Stomach (tissue), 9 donors: Measurements from ENCODE around the gene MIA3. TPM values are rescaled to one million over a fixed set of nuclear protein-coding genes. Genes with fewer than 3 reads are reported as not detected.

Experiments used
- DNase-seq, 2 donors: peaks; one replicate each; pipeline versions ENCODE4 v3.0.0 to v3.0.0-alpha.2; 2013 to 2019
- H3K27ac ChIP-seq, 5 donors: fragments of 200-600 bp in 4 of 5; sonication (generic) in 4 of 5; one replicate each; pipeline ENCODE4 v1.5.1; 2013 to 2019; ENCODE audit warnings: mild to moderate bottlenecking in 1 of 5, moderate library complexity in 1 of 5
- H3K27me3 ChIP-seq, 3 donors: fragments of 200-600 bp; sonication (generic); one replicate each; pipeline ENCODE4 v1.5.1; 2017 to 2019; ENCODE audit warnings: mixed run types in 1 of 3
- H3K36me3 ChIP-seq, 4 donors: fragments of 200-600 bp; sonication (generic); 1 replicate in 3 of 4; 2 replicates in 1 of 4; pipeline ENCODE4 v1.5.1; 2016 to 2019
- H3K4me1 ChIP-seq, 4 donors: fragments of 200-600 bp; sonication (generic); one replicate each; pipeline ENCODE4 v1.5.1; 2016 to 2019
- H3K4me3 ChIP-seq, 4 donors: fragments of 200-600 bp; sonication (generic) in 3 of 4; one replicate each; pipeline ENCODE4 v1.5.1; 2016 to 2019; ENCODE audit warnings: mild to moderate bottlenecking in 1 of 4
- H3K9me3 ChIP-seq, 4 donors: fragments of 200-600 bp; sonication (generic); one replicate each; pipeline ENCODE4 v1.5.1; 2016 to 2019
- EP300 ChIP-seq: sonication (generic); formaldehyde crosslinking; IDR thresholded peaks from one replicate; pipeline ENCODE4 v1.6.1; 2017; ENCODE audit warnings: antibody characterized with exemption
- POLR2A ChIP-seq, 4 donors: fragments of 450-650 bp; IDR thresholded peaks; one replicate each; pipeline ENCODE4 v1.6.1; 2016; ENCODE audit warnings: antibody characterized with exemption in 4 of 4, control low read depth in 2 of 4, mild to moderate bottlenecking in 1 of 4, moderate library complexity in 1 of 4
- POLR2AphosphoS5 ChIP-seq, 3 donors: sonication (generic); formaldehyde crosslinking; IDR thresholded peaks; one replicate each; pipeline ENCODE4 v1.6.1; 2016; ENCODE audit warnings: antibody characterized with exemption in 3 of 3
- WGBS, 5 donors: extraction: QIAGEN DNeasy Blood & Tissue Kit in 3 of 5; methylation state at CpG; one replicate each; pipeline versions ENCODE4 v1.1.5 to v1.1.7; 2013 to 2018; 5-methylcytosine and 5-hydroxymethylcytosine counted together
- intact Hi-C: fragments of 100-400 bp; cut with DNase I; formaldehyde crosslinking; loops from one replicate; pipeline ENCODE4 v1.15.1; 2023; ENCODE audit warnings: low total_unique reads
- polyA plus RNA-seq, 3 donors: library from polyadenylated mRNA; stranded (reverse); fragments of 200-250 nt; gene quantifications; one replicate each; pipeline ENCODE4 v1.2.3, GENCODE V29; 2013
- total RNA-seq, 5 donors: library from RNA; depleted of rRNA; stranded (reverse); fragments of >200 nt; gene quantifications; one replicate each; pipeline versions ENCODE4 v1.1.0 to v1.2.3, GENCODE V29; 2014 to 2016
- TF ChIP-seq, protein P1 (sequence below), 7 experiments: fragments of 450-650 bp in 4 of 7; fragments of 200-600 bp in 3 of 7; sonication (generic) in 3 of 7; IDR thresholded peaks; one replicate each; pipeline ENCODE4 v1.5.1; 2016 to 2019; ENCODE audit warnings: antibody characterized with exemption in 7 of 7, control low read depth in 2 of 7, mild to moderate bottlenecking in 1 of 7
- donor health status: healthy with polysubstance abuse.
- donor health status: Bipolar disorder and iron deficiency.
- donor health status: healthy.

MIA3 gene
- total and polyA plus RNA-seq, 8 donors, result 8.7 to 122 (median 56.4) TPM

DNA sequence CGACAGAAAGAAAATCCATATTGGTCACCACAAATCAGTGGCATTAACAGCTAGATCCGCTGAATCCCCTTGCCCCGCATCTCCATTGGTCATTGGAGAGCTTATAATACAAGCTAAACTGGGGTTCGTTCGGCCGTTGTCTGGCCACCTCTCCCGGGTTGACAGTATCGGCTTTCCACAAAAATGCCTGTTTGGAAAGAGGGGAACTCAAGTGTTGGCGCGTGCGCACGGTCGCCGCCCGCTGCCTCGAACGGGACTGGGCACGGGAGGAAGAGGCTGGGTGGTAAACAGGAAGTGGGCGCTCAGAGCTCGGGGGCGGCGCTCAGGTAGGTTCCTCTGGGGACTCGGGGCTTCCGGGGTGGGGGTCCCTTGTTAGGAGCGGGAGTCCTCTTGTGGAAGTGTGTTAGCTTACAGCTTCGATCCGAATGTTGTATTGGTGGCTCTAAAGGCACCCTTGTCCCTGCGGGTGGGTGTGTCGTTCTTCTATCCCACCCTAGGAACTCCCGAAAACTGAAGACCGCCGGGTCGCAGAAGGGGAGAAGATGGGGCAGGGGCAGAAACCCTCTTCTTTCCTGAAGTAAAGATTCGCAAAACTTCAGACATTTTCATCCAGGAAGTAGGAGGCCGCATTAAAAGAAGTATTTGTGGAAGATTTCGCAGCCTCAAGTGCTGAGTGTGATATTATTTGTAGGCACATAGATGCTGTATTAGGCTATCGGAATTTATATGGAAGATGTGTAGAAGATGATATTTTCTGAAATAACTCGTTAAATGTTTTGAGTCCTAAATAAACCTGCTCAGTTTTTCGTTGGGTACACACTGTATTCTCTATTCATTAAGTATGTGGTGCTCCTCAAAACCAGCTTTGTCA is 95.4 kb downstream of the MIA3 start:
- Histone ChIP-seq H3K27ac (peak overlapping the region; percentile 96 to 100 (median 99)), H3K36me3 (peaks cover 4 to 35% (median 33%) of the 10 kb centered on the region in 4 donors), H3K4me1 (peaks cover 9 to 56% (median 33%) of the 10 kb centered on the region in 4 donors), H3K27me3 (no peaks in the 10 kb centered on the region), H3K9me3 (no peaks in the 10 kb centered on the region), H3K4me3 (peak overlapping the region; percentile 74 to 93 (median 92))
- intact Hi-C loops, result no loop called here
- WGBS, 5 donors, result 0 to 1% (median 0%) methylated on average over 38 to 39 of the region's 39 CpGs
- DNase-seq, result peak; percentile 93 to 99
- TF ChIP-seq POLR2AphosphoS5 (IDR thresholded peaks at IDR 0.05) (peak; percentile 87 to 94 (median 93)), EP300 (no peak)

DNA sequence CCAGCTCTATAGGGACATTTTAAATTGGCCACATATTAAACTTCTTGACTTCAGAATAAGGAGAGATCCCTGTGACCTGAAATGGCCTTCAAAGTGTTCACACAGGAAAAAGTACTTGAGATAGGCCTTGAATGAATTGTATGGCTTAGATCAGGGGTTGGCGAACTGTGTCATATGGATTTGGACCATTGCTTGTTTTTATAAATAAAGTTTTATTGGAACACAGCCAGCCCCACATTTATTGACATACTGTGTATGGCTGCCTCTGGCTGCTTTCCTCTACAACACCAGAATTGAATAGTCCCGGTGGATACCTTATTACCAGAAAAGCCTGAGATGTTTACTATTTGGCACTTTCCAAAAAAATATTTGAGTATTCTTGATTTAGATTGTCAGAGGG is 98.5 kb downstream of the MIA3 start:
- H3K27me3 ChIP-seq, result no peaks in the 10 kb centered on the region
- peaks cover 0 to 25% (median 14%) of the 10 kb centered on the region in 4 donors for H3K4me1 ChIP-seq
- TF ChIP-seq, protein P1, sequence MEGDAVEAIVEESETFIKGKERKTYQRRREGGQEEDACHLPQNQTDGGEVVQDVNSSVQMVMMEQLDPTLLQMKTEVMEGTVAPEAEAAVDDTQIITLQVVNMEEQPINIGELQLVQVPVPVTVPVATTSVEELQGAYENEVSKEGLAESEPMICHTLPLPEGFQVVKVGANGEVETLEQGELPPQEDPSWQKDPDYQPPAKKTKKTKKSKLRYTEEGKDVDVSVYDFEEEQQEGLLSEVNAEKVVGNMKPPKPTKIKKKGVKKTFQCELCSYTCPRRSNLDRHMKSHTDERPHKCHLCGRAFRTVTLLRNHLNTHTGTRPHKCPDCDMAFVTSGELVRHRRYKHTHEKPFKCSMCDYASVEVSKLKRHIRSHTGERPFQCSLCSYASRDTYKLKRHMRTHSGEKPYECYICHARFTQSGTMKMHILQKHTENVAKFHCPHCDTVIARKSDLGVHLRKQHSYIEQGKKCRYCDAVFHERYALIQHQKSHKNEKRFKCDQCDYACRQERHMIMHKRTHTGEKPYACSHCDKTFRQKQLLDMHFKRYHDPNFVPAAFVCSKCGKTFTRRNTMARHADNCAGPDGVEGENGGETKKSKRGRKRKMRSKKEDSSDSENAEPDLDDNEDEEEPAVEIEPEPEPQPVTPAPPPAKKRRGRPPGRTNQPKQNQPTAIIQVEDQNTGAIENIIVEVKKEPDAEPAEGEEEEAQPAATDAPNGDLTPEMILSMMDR (IDR thresholded peaks at IDR 0.05), result no peak
- TF ChIP-seq POLR2AphosphoS5 (IDR thresholded peaks at IDR 0.05) (no peak), EP300 (no peak), POLR2A (IDR thresholded peaks at IDR 0.05) (no peak)
- H3K36me3 ChIP-seq, result peaks cover 14 to 66% (median 63%) of the 10 kb centered on the region in 4 donors
- WGBS, 5 donors, result 88 to 100% (median 98%) methylated on average over 2 of the region's 2 CpGs
- no peak for DNase-seq
- intact Hi-C loops, result no loop called here
- no peak overlapping the region for H3K27ac ChIP-seq
- no peak overlapping the region for H3K4me3 ChIP-seq
- no peaks in the 10 kb centered on the region for H3K9me3 ChIP-seq

Other genes with a start within 250 kb of the MIA3 start
- not detected for gene HHIPL2, start 70.0 kb upstream of the MIA3 start, total RNA-seq
- under 1 TPM in 1 of 3 donors, not detected in 2; 0.20 TPM for gene HHIPL2, start 70.0 kb upstream of the MIA3 start, polyA plus RNA-seq
- gene TAF1A, start 28.2 kb upstream of the MIA3 start, total RNA-seq, result 10 to 100 TPM in 3 of 5 donors, 1 to 10 TPM in 2; 3.5 to 35.6 (median 17.4) TPM
- 1 to 10 TPM; 1.3 to 3.2 (median 1.7) TPM for gene TAF1A, start 28.2 kb upstream of the MIA3 start, polyA plus RNA-seq
- gene AIDA, start 94.4 kb downstream of the MIA3 start, total RNA-seq, result 10 to 100 TPM; 31.2 to 63.5 (median 36.6) TPM
- gene AIDA, start 94.4 kb downstream of the MIA3 start, polyA plus RNA-seq, result 10 to 100 TPM; 29.7 to 59.7 (median 52.9) TPM
- 10 to 100 TPM in 4 of 5 donors, 1 to 10 TPM in 1; 4.3 to 57.3 (median 39.4) TPM for gene BROX, start 94.5 kb downstream of the MIA3 start, total RNA-seq
- gene BROX, start 94.5 kb downstream of the MIA3 start, polyA plus RNA-seq, result 10 to 100 TPM; 12.3 to 21.2 (median 13.5) TPM
- 10 to 100 TPM in 2 of 5 donors, 1 to 10 TPM in 1, not detected in 2; 4.1 to 39.7 (median 21.9) TPM for gene FAM177B, start 119.1 kb downstream of the MIA3 start, total RNA-seq
- gene FAM177B, start 119.1 kb downstream of the MIA3 start, polyA plus RNA-seq, result 10 to 100 TPM in 1 of 3 donors, 1 to 10 TPM in 2; 2.0 to 53.9 (median 5.9) TPM
- 100 to 1,000 TPM in 1 of 5 donors, 10 to 100 TPM in 2, 1 to 10 TPM in 1, not detected in 1; 4.9 to 277 (median 18.8) TPM for gene DISP1, start 196.9 kb downstream of the MIA3 start, total RNA-seq
- 1 to 10 TPM in 2 of 3 donors, under 1 TPM in 1; 0.87 to 2.6 (median 1.9) TPM for gene DISP1, start 196.9 kb downstream of the MIA3 start, polyA plus RNA-seq